ENCODE measurements around the gene RXRB. TPM values are rescaled to one million over a fixed set of nuclear protein-coding genes. Genes with fewer than 3 reads are reported as not detected.

Gene RXRB
- total RNA-seq, 1 donor from 2014 or later, result 58.3 TPM

- H3K9me3 Mint-ChIP-seq (ENCODE audit: unreplicated experiment), result no peaks in the 10 kb centered on the region
- H3K4me1 Mint-ChIP-seq (ENCODE audit: unreplicated experiment), result peaks cover 34% of the 10 kb centered on the region
- H3K36me3 Mint-ChIP-seq (ENCODE audit: unreplicated experiment), result peaks cover 14% of the 10 kb centered on the region
- H3K27ac Mint-ChIP-seq (ENCODE audit: unreplicated experiment), result no peak overlapping the region
- peaks cover 3% of the 10 kb centered on the region for H3K27me3 Mint-ChIP-seq (ENCODE audit: unreplicated experiment)
- no peak for DNase-seq (ENCODE audit: extremely low spot score, unreplicated experiment)
- TF ChIP-seq CTCF (IDR thresholded peaks at IDR 0.05), result no peak
- H3K4me3 Mint-ChIP-seq (ENCODE audit: unreplicated experiment), result no peak overlapping the region
Measured at GRCh38 chr6:33211666-33212422, 11.4 kb upstream of the RXRB start.

- Mint-ChIP-seq H3K27ac (ENCODE audit: unreplicated experiment) (no peak overlapping the region), H3K4me1 (ENCODE audit: unreplicated experiment) (peaks cover 40% of the 10 kb centered on the region), H3K4me3 (ENCODE audit: unreplicated experiment) (no peak overlapping the region), H3K9me3 (ENCODE audit: unreplicated experiment) (no peaks in the 10 kb centered on the region), H3K36me3 (ENCODE audit: unreplicated experiment) (peaks cover 14% of the 10 kb centered on the region), H3K27me3 (ENCODE audit: unreplicated experiment) (peaks cover 1% of the 10 kb centered on the region)
- TF ChIP-seq CTCF (IDR thresholded peaks at IDR 0.05), result no peak
- no peak for DNase-seq (ENCODE audit: extremely low spot score, unreplicated experiment)
Measured at GRCh38 chr6:33211136-33211535, 10.7 kb upstream of the RXRB start.

GRCh38 chr6:33209856-33210255 is 9.4 kb upstream of the RXRB start:
- Mint-ChIP-seq H3K27me3 (ENCODE audit: unreplicated experiment) (no peaks in the 10 kb centered on the region), H3K36me3 (ENCODE audit: unreplicated experiment) (peaks cover 14% of the 10 kb centered on the region), H3K4me1 (ENCODE audit: unreplicated experiment) (peaks cover 50% of the 10 kb centered on the region), H3K4me3 (ENCODE audit: unreplicated experiment) (no peak overlapping the region), H3K27ac (ENCODE audit: unreplicated experiment) (no peak overlapping the region), H3K9me3 (ENCODE audit: unreplicated experiment) (no peaks in the 10 kb centered on the region)
- no peak for TF ChIP-seq CTCF (IDR thresholded peaks at IDR 0.05)
- DNase-seq (ENCODE audit: extremely low spot score, unreplicated experiment), result no peak

GRCh38 chr6:33208091-33208967 is 7.9 kb upstream of the RXRB start, which contains the start of gene RING1:
Gene RING1 (plus strand): TSS chr6:33208500. CDS start chr6:33208823, 323 bp downstream.
- peaks cover 54% of the 10 kb centered on the region for H3K4me1 Mint-ChIP-seq (ENCODE audit: unreplicated experiment)
- H3K36me3 Mint-ChIP-seq (ENCODE audit: unreplicated experiment), result peaks cover 22% of the 10 kb centered on the region
- H3K4me3 Mint-ChIP-seq (ENCODE audit: unreplicated experiment), result peak within 1 kb of the TSS; percentile 97
- peak; percentile 95 for DNase-seq (ENCODE audit: extremely low spot score, unreplicated experiment)
- H3K9me3 Mint-ChIP-seq (ENCODE audit: unreplicated experiment), result no peaks in the 10 kb centered on the region
- peak within 1 kb of the TSS; percentile 97 for H3K27ac Mint-ChIP-seq (ENCODE audit: unreplicated experiment)
- no peaks in the 10 kb centered on the region for H3K27me3 Mint-ChIP-seq (ENCODE audit: unreplicated experiment)
- no peak for TF ChIP-seq CTCF (IDR thresholded peaks at IDR 0.05)

Measured in osteocyte (in vitro differentiated cells).